GM19239 (cell line): Measurements from ENCODE around the gene TAAR2.
"Not testable (repeated sequence)": the region's sequence is repeated elsewhere in the genome, so short reads cannot be mapped to it uniquely, and the experiment has no call there.

Source experiments
- DNase-seq: peaks from one replicate; pipeline ENCODE4 v3.0.0; 2011; ENCODE audit warnings: low spot score; ENCODE audit not compliant: insufficient read length
- FAIRE-seq: peaks from 2 replicates; lab custom pipeline; 2011; peaks lifted over from hg19 to GRCh38; lab: Jason Lieb, UNC

TAAR2 gene, protein sequence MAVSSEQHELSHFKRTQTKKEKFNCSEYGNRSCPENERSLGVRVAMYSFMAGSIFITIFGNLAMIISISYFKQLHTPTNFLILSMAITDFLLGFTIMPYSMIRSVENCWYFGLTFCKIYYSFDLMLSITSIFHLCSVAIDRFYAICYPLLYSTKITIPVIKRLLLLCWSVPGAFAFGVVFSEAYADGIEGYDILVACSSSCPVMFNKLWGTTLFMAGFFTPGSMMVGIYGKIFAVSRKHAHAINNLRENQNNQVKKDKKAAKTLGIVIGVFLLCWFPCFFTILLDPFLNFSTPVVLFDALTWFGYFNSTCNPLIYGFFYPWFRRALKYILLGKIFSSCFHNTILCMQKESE

GRCh38 chr6:132624175-132624574, at the start of gene TAAR2:
TAAR2 (minus strand) TSS chr6:132624275; CDS start chr6:132624275, 0 bp downstream.
- DNase-seq (no peak), FAIRE-seq (no peak)

DNA sequence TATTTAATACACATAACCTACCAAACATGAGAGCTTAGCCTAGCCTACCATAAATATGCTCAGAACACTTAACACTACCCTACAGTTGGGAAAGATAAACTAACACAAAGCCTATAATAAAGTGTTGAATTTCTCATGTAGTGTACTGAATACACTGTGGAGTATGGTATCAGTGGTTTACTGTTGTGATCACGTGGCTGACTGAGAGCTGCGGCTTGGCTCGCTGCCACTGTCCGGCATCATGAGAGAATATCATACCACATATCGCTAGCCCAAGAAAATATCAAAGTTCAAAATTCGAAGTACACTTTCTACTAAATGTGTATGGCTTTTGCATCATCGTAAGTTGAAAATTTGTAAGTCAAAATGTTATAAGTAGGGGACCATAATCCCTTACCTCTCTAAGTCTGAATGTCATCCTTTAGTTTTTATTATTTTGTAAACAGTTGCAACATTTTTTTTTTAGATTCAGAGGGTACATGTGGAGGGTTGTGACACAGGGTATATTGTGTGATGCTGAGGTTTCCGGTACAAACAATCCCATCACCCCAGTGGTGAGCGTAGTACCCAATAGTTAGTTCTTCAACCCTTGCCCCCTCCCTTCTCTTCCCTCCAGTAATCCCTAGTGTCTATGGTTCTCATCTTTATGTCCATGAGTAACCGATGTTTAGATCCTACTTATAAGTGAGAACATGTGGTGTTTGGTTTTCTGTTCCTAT, 49.5 kb upstream of the TAAR2 start:
- FAIRE-seq (no peak), DNase-seq (no peak)

- no peak for DNase-seq
- FAIRE-seq, result no peak
These were observed 47.2 kb upstream of the TAAR2 start for GRCh38 chr6:132671295-132671694.

DNA sequence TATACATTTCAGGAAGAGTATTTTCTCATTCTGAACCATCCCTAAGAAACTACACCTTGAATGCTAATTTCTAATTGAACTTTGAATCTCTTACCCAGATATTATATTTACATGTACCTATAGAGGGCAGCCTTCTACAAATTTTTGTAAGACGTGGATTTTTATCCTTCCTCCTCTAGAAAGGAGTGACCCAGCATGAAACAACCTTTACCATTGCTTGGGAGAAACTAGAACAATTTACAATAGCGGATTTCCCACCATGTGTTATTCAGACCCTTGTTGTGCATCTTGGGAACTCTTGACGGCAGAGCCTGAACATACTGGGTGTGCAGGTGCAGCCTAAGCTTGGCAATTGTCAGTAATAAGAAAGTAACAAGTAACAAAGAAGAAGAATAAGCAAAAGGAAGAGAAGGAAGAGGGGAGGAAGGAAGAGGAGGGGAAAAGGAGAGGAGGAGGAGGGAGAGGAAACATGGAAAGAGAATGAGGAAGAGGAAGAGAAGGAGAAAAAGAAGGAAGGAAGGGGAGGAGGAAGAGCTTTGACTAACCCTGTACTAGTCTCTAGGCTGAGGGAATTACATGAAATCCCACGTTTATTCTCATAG, 45.7 kb upstream of the TAAR2 start:
- DNase-seq (peak; percentile 8), FAIRE-seq (peak; percentile 92)

GRCh38 chr6:132666118-132666517, 42.0 kb upstream of the TAAR2 start:
- no peak for FAIRE-seq

DNA sequence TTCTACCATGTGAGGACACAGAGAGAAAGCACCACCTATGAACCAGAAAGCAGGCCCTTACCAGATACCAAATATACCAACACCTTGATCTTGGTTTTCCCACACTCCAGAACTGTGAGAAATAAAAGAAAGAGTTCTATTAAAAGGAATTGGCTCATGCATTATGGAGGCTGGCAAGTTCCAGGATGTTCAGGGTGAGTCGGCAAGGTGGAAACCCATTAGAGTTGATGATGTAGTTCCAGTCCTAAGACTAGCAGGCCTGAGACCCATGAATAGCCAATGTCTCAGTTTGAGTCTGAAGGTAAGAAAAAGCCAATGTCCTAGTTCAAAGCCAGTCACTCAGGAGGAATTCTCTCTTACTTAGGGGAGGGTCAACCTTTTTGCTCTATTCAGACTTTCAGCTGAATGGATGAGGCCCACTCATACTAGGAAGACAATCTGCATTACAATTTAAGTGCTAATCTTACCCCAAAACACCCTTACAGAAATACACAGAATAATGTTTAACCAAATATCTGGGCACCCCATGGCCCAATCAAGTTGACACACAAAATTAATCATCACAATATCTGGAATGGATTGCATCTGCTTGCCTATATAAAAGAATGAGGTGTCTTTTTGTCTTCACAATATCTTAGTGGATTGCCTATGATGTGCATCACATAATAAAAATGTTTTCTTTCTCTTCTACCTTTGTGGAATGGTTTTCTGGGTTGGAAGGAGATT, 40.4 kb upstream of the TAAR2 start:
- DNase-seq (no peak), FAIRE-seq (no peak)

More at GRCh38 chr6:132666118-132666517, 42.0 kb upstream of the TAAR2 start:
- no peak for DNase-seq

GRCh38 chr6:132663661-132664060, 39.6 kb upstream of the TAAR2 start:
- FAIRE-seq (no peak), DNase-seq (no peak)

GRCh38 chr6:132661906-132662305, 37.8 kb upstream of the TAAR2 start:
- FAIRE-seq, result no peak
- no peak for DNase-seq

DNA sequence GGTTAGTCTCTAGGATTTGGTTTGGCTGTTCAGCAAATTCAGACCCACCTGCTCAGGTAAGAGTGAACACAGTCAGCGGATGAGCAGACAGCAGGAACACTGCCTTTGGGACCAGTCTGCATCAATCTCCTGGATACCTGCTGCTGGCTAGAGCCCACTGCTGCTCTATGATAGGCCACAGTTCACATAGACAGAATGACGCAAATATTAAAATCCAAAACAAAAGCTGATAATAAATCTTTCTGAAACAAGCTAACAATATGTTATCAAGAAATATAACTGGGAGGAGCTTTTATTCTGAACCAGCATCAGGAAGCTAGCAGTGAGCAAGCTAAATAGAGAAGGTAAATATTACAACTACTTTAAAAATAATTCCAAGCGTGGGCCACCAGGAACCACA, 35.0 kb upstream of the TAAR2 start, which contains the start of gene TAAR1:
Gene TAAR1 (minus strand): TSS at position 101 of the 400 bp plus-strand sequence. CDS start 13,179 bp downstream, outside the sequence.
- no peak for FAIRE-seq

GRCh38 chr6:132651062-132651461, 27.0 kb upstream of the TAAR2 start:
- FAIRE-seq (no peak), DNase-seq (no peak)

More for the DNA sequence above, 35.0 kb upstream of the TAAR2 start, which contains the start of gene TAAR1:
- no peak for DNase-seq

- DNase-seq, result no peak
- FAIRE-seq, result no peak
These were observed 26.4 kb upstream of the TAAR2 start for GRCh38 chr6:132650429-132650828.

DNA sequence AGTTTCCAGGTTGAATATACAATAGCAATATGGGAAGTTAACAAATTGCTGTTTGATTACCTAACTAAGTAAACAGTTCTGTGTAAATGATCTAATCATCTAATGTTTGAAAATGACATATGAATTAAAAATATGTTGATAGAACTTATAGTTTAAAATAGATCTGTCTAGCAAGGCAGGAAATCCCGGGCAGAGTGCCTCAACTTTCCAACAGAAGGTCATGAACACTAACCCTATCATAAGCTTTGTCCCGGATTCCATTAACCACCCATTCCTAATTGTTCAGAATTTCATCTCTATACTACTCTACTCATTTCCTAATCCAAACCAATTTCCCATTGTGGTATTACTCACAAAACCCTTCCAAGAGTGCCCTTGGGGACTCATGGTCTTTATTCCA, 24.8 kb upstream of the TAAR2 start:
- no peak for DNase-seq
- no peak for FAIRE-seq

DNA sequence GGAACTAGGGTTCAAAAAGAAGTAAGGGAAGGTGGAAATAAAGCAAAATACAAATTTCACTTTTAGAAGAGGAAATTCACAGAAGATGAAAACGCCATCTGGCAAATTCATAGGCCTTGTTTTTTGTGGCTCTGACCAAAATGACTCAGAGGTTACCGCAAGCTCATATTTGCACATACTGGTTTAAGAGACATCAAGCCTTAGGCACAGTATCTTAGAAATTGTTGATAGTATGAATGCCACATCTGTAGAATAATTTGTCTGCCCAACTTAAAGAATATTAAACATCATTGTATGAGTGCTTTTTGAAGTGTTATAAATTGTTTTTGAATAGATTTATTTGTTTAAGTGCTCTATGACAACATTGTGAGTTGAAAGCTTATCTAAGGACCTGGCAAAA, 24.3 kb upstream of the TAAR2 start:
- FAIRE-seq, result peak; percentile 33
- DNase-seq, result no peak

DNA sequence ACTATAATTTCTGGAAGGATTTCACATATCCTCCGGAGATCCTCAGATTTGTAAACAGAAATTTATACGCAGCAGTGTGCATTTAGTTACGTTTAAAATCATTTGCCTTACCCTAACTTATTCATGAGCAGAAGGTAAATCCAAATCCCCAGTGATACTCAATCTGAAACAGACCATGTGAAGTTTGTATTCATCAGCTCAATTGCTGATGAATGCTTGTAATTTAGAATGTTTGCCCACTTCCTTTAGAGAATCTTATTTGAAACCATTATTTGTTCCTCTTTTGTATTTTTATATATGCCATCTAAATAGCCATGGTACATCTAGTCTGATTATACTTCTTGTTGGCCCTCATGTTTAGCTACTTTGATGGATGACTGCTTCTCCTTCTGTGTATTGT, 19.5 kb upstream of the TAAR2 start:
- DNase-seq (no peak), FAIRE-seq (peak; percentile 49)

- not testable (repeated sequence) for DNase-seq, FAIRE-seq
These were observed 13.1 kb upstream of the TAAR2 start for GRCh38 chr6:132637135-132637534.

DNA sequence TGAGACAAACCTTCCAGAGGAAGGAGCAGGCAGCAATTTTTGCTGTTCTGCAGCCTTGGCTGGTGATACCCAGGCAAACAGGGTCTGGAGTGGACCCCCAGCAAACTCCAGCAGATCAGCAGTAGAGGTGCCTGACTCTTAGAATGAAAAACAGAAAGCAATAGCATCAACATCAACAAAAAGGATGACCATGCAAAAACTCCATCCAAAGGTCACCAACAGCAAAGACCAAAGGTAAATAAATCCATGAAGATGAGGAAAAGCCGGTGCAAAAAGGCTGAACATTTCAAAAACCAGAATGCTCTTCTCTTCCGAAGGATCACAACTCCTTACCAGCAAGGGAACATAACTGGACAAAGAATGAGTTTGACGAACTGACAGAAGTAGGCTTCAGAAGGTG, 11.8 kb upstream of the TAAR2 start:
- not testable (repeated sequence) for DNase-seq, FAIRE-seq

DNA sequence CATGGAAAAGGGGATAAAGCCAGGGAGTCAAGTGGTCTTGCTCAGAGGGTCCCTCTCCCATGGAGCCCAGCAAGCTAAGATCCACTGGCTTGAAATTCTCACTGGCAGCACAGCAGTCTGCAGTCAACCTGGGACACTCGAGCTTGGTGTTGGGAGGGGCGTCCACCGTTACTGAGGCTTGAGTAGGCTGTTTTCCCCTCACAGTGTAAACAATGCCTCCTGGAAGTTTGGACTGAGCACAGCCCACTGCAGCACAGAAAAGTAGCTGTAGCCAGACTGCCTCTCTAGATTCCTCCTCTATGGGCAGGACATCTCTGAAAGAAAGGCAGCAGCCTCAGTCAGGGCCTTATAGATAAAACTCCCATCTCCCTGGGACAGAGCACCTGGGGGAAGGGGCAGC, 11.2 kb upstream of the TAAR2 start:
- DNase-seq, FAIRE-seq: not testable (repeated sequence)

DNA sequence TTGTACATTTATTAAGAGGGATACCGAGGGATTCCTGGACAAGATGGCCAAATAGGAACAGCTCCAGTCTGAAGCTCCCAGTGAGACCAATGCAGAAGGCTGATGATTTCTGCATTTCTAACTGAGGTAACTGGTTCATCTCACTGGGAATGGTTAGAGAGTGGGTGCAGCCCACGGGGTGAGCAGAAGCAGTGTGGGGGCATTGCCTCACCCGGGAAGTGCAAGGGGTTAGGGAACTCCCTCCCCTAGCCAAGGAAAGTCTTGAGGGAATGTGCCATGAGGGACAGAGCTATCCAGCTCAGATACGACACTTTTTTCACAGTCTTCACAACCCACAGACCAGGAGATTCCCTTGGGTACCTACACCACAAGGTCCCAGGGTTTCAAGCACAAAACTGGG, 10.7 kb upstream of the TAAR2 start:
- DNase-seq (no peak), FAIRE-seq (no peak)

DNA sequence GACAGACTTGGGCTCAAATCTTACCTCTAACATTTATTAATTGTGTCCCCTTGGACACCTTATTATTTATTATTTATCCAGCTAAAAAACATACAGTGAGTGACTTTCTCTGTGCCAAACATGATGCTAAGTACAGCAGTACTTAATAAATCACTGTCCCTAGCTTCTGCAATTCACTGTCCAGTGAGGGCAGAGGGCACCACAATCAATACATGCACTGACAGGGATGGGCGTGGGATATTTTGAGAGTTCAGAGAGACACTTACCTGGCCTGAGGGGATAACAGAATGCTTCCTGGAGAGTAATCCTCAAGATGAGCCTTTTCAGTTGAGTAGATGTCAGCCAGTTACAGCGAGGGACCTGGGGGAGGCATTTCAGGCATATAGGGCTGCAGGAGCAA, 9.3 kb upstream of the TAAR2 start:
- FAIRE-seq (no peak), DNase-seq (no peak)

DNA sequence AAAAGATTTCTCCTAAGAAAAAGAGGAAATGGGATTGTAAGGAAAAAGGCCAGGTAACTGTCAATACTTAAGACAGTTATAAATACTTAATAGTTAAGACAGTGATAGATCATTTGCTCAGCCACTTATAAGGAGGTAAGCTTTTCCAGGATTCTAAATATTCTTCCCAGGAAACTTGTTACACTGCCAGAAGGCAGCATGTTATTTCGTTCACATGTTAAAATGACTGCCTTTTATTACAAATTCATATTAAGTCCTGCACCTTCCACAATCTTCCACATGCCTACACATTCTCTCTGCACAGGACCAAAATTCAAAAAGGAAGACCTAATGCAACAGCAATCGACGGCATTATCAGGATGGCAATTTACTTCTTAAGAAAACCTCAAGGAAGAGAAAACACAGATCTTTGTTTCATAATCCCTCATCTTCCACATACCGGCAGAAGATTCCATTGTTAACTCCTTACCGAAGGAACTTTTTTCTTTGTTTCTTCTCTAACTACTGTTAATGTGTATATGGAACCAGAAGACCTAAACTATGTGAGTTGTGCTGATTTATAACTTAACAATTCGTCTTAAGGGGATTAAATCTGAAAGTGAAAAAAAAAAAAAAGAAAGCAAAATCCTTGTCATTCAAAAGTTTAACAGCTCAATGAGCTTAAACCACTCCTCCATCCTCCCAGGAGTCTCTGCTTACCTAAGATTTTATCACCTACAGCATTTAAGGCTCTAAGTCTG, 799 bp downstream of the TAAR2 start:
- DNase-seq (no peak), FAIRE-seq (no peak)
